RWPE1 (cell line): ENCODE data around the gene P4HA2.
"Not testable (repeated sequence)": the region's sequence is repeated elsewhere in the genome, so short reads cannot be mapped to it uniquely, and the experiment has no call there.

Experiments used
- CTCF ChIA-PET: fragments of 350-600 bp; sonication (Branson Sonifier 250); formaldehyde crosslinking; extraction: SDS; loops from one replicate; lab custom pipeline; 2021; lab: Yijun Ruan, JAX
- POLR2A ChIA-PET: fragments of 400-600 bp; formaldehyde crosslinking; extraction: SDS; loops from one replicate; lab custom pipeline; 2020; ENCODE audit warnings: antibody characterized with exemption; ENCODE audit not compliant: low non-redundant PET; lab: Yijun Ruan, JAX
- DNase-seq: peaks from one replicate; pipeline ENCODE4 v3.0.0; 2012; ENCODE audit warnings: low spot score
- H3K27ac ChIP-seq: fragments of 450-650 bp; 2 replicates; pipeline ENCODE4 v1.5.1; 2017
- CTCF ChIP-seq: fragments of 450-650 bp; conservative IDR thresholded peaks from 2 replicates; pipeline ENCODE4 v1.5.1; 2017; ENCODE audit warnings: low read depth, mild to moderate bottlenecking

P4HA2 gene

GRCh38 chr5:132179405-132179804, 48.2 kb downstream of the P4HA2 start:
- CTCF ChIA-PET, result interaction anchor here (0.6 to 2.3 kb wide), 12 partner anchors 8 to 640 kb away, joined by 3 to 14 read pairs (median 4); no protein-coding TSS in a partner anchor

GRCh38 chr5:132177691-132178149, 49.9 kb downstream of the P4HA2 start:
- DNase-seq, result no peak
- CTCF ChIA-PET, result interaction anchor here (1.0 kb wide), 1 partner anchor 12 kb away, joined by 3 read pairs; no protein-coding TSS in a partner anchor
- H3K27ac ChIP-seq, result no peak overlapping the region
- POLR2A ChIA-PET, result no interaction called here
- TF ChIP-seq CTCF, result no peak

More at GRCh38 chr5:132179405-132179804, 48.2 kb downstream of the P4HA2 start:
- no peak for DNase-seq
- POLR2A ChIA-PET, result interaction anchor here (0.6 to 0.7 kb wide), 2 partner anchors 15 to 17 kb away, joined by 3 to 4 read pairs; no protein-coding TSS in a partner anchor
- no peak for TF ChIP-seq CTCF
- no peak overlapping the region for H3K27ac ChIP-seq

- ChIA-PET POLR2A (no interaction called here), CTCF (interaction anchor here (1.0 to 1.5 kb wide), 2 partner anchors 13 to 17 kb away, joined by 3 to 4 read pairs; no protein-coding TSS in a partner anchor)
- H3K27ac ChIP-seq, result no peak overlapping the region
- TF ChIP-seq CTCF, result no peak
- DNase-seq, result no peak
Observed at GRCh38 chr5:132176987-132177386, 50.7 kb downstream of the P4HA2 start.

DNA sequence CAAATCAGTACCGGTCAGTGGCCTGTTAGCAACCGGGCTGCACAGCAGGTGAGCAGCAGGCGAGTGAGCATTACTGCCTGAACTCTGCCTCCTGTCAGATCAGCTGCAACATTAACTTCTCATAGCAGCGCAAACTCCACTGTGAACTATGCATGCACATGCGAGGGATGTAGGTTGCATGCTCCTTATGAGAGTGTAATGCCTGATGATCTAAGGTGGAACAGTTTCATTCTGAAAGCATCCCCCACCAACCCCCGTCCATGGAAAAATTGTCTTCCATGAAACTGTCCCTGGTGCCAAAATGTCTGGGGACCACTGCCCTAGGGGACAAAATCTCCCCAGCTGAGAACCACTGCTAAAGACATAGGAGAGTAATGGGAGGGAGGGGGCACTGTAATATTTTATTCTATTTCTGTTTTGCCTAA, 51.1 kb downstream of the P4HA2 start:
- DNase-seq, result no peak
- ChIA-PET CTCF (interaction anchor here (1.0 to 1.5 kb wide), 2 partner anchors 14 to 18 kb away, joined by 3 to 4 read pairs; no protein-coding TSS in a partner anchor), POLR2A (no interaction called here)
- no peak for TF ChIP-seq CTCF
- no peak overlapping the region for H3K27ac ChIP-seq

- CTCF ChIA-PET, result interaction anchor here (0.7 to 1.0 kb wide), 3 partner anchors 18 to 727 kb away, joined by 3 to 4 read pairs (median 4); no protein-coding TSS in a partner anchor
- no peak overlapping the region for H3K27ac ChIP-seq
- no peak for DNase-seq
- POLR2A ChIA-PET, result no interaction called here
- TF ChIP-seq CTCF, result no peak
Observed at GRCh38 chr5:132162945-132163344, 64.7 kb downstream of the P4HA2 start.

GRCh38 chr5:132161574-132162326, 65.9 kb downstream of the P4HA2 start:
- POLR2A ChIA-PET, DNase-seq, H3K27ac ChIP-seq: not testable (repeated sequence)
- CTCF ChIA-PET, result interaction anchor here (1.0 kb wide), 1 partner anchor 97 kb away, joined by 3 read pairs; no protein-coding TSS in a partner anchor
